Hepatocyte (in vitro differentiated cells): Measurements from ENCODE around the gene KLF9. TPM values are rescaled to one million over a fixed set of nuclear protein-coding genes. Genes with fewer than 3 reads are reported as not detected.

Experiments
- DNase-seq: peaks from one replicate; pipeline ENCODE4 v3.0.0-alpha.2; 2016; ENCODE audit warnings: low spot score
- H2AFZ ChIP-seq: fragments of 200-600 bp; sonication (generic); 2 replicates; pipeline ENCODE4 v1.6.0; 2016; ENCODE audit warnings: antibody characterized with exemption, mild to moderate bottlenecking
- H3K27ac ChIP-seq: fragments of 200-600 bp; sonication (generic); 2 replicates; pipeline ENCODE4 v1.5.1; 2016; ENCODE audit warnings: mild to moderate bottlenecking
- H3K27me3 ChIP-seq: fragments of 200-600 bp; sonication (generic); 2 replicates; pipeline ENCODE4 v1.6.1; 2016
- H3K36me3 ChIP-seq: fragments of 200-600 bp; sonication (generic); replicated peaks from 2 replicates; pipeline ENCODE4 v1.5.1; 2016; ENCODE audit warnings: low read depth; ENCODE audit not compliant: insufficient read depth
- H3K4me1 ChIP-seq: fragments of 200-600 bp; sonication (generic); 2 replicates; pipeline ENCODE4 v1.5.1; 2016; ENCODE audit warnings: mild to moderate bottlenecking, moderate library complexity; ENCODE audit not compliant: insufficient read depth
- H3K4me2 ChIP-seq: fragments of 200-600 bp; sonication (generic); 2 replicates; pipeline ENCODE4 v1.6.0; 2016
- H3K4me3 ChIP-seq: fragments of 200-600 bp; sonication (generic); 2 replicates; pipeline ENCODE4 v1.5.1; 2016; ENCODE audit warnings: mild to moderate bottlenecking
- H3K79me2 ChIP-seq: fragments of 200-600 bp; sonication (generic); 2 replicates; pipeline ENCODE4 v1.6.0; 2017; ENCODE audit warnings: mild to moderate bottlenecking
- H3K9me2 ChIP-seq: fragments of 200-600 bp; sonication (generic); replicated peaks from 2 replicates; pipeline ENCODE4 v1.6.0; 2017; ENCODE audit warnings: mild to moderate bottlenecking; ENCODE audit not compliant: insufficient read depth
- H3K9me3 ChIP-seq: fragments of 200-600 bp; sonication (generic); 2 replicates; pipeline ENCODE4 v1.5.1; 2016; ENCODE audit warnings: low read depth, mild to moderate bottlenecking
- H4K20me1 ChIP-seq: fragments of 200-600 bp; sonication (generic); 2 replicates; pipeline ENCODE4 v1.6.0; 2016; ENCODE audit warnings: mild to moderate bottlenecking; ENCODE audit not compliant: insufficient read depth, poor library complexity, severe bottlenecking
- EZH2 ChIP-seq: fragments of 200-600 bp; sonication (generic); IDR thresholded peaks from 2 replicates; pipeline ENCODE4 v1.6.1; 2016; ENCODE audit warnings: antibody characterized with exemption, mild to moderate bottlenecking, borderline replicate concordance
- EZH2phosphoT487 ChIP-seq: fragments of 200-600 bp; sonication (generic); IDR thresholded peaks from one replicate; pipeline ENCODE4 v1.6.1; 2018; ENCODE audit warnings: antibody characterized with exemption, mild to moderate bottlenecking, low read depth, moderate library complexity; ENCODE audit not compliant: unreplicated experiment, severe bottlenecking
- WGBS: methylation state at CpG from one replicate; pipeline ENCODE4 v1.1.6; 2016; ENCODE audit warnings: low lambda C conversion rate; ENCODE audit errors: missing lambda C conversion rate; 5-methylcytosine and 5-hydroxymethylcytosine counted together
- polyA plus RNA-seq: library from polyadenylated mRNA; unstranded; fragments of >200 nt; fragmentation: Nextera tagmentation; extraction: Ambion mirVana; gene quantifications from 2 replicates; pipeline ENCODE4 v1.2.1, GENCODE V29; 2016
- total RNA-seq: library from RNA; depleted of rRNA; stranded (reverse); fragments of >200 nt; gene quantifications from 2 replicates; pipeline ENCODE4 v1.2.3, GENCODE V29; 2014
- TF ChIP-seq, protein P1 (sequence below): fragments of 200-600 bp; sonication (generic); IDR thresholded peaks from 2 replicates; pipeline ENCODE4 v1.5.1; 2016; ENCODE audit warnings: antibody characterized with exemption, mild to moderate bottlenecking; ENCODE audit not compliant: poor library complexity

Gene KLF9
- total and polyA plus RNA-seq, 2 experiments from 2014 or later: 5.3 to 29.4 TPM

GRCh38 chr9:70438341-70438928, 24.0 kb upstream of the KLF9 start:
- H3K27me3 ChIP-seq: no peaks in the 10 kb centered on the region
- H3K36me3 ChIP-seq: no peaks in the 10 kb centered on the region
- no peaks in the 10 kb centered on the region for H4K20me1 ChIP-seq
- H3K9me2 ChIP-seq: no peaks in the 10 kb centered on the region
- H3K9me3 ChIP-seq: no peaks in the 10 kb centered on the region
- WGBS: 61% methylated on average over 3 of the region's 3 CpGs
- peak overlapping the region; percentile 69 for H3K27ac ChIP-seq
- no peak overlapping the region for H3K4me3 ChIP-seq
- no peak for TF ChIP-seq EZH2
- DNase-seq: peak; percentile 79
- no peak overlapping the region for H3K4me2 ChIP-seq
- no peaks in the 10 kb centered on the region for H3K79me2 ChIP-seq
- no peak overlapping the region for H2AFZ ChIP-seq
- H3K4me1 ChIP-seq: no peaks in the 10 kb centered on the region

GRCh38 chr9:70435948-70436347, 21.5 kb upstream of the KLF9 start:
- H3K79me2 ChIP-seq: no peaks in the 10 kb centered on the region
- H2AFZ ChIP-seq: no peak overlapping the region
- H3K36me3 ChIP-seq: no peaks in the 10 kb centered on the region
- H3K4me3 ChIP-seq: no peak overlapping the region
- H3K27me3 ChIP-seq: no peaks in the 10 kb centered on the region
- WGBS: 81% methylated on average over 1 of the region's 1 CpG
- TF ChIP-seq, protein P1, sequence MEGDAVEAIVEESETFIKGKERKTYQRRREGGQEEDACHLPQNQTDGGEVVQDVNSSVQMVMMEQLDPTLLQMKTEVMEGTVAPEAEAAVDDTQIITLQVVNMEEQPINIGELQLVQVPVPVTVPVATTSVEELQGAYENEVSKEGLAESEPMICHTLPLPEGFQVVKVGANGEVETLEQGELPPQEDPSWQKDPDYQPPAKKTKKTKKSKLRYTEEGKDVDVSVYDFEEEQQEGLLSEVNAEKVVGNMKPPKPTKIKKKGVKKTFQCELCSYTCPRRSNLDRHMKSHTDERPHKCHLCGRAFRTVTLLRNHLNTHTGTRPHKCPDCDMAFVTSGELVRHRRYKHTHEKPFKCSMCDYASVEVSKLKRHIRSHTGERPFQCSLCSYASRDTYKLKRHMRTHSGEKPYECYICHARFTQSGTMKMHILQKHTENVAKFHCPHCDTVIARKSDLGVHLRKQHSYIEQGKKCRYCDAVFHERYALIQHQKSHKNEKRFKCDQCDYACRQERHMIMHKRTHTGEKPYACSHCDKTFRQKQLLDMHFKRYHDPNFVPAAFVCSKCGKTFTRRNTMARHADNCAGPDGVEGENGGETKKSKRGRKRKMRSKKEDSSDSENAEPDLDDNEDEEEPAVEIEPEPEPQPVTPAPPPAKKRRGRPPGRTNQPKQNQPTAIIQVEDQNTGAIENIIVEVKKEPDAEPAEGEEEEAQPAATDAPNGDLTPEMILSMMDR: no peak
- no peak for TF ChIP-seq EZH2
- no peak for TF ChIP-seq EZH2phosphoT487
- peak; percentile 28 for DNase-seq
- H3K4me1 ChIP-seq: no peaks in the 10 kb centered on the region
- no peaks in the 10 kb centered on the region for H3K9me2 ChIP-seq
- H3K9me3 ChIP-seq: no peaks in the 10 kb centered on the region
- no peaks in the 10 kb centered on the region for H4K20me1 ChIP-seq
- H3K4me2 ChIP-seq: no peak overlapping the region
- H3K27ac ChIP-seq: no peak overlapping the region

DNA sequence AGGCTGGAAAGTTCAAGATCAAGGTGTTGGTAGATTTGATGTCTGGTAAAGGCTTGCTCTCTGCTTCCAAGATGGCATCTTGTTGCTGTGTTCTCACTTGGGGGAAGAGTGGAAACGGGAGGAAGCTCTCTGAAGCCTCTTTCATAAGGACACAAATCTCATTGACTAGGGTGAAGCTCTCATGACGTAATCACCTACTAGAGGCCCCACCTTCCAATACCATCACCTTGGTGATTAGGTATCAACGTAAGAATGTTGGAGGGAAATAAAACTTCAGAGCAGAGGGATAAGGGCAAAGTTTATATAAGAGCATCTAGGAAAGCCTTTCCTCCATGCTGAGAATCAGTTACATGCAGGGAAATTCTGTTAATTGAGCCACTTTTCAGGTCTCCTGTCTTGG, 15.4 kb upstream of the KLF9 start:
- Histone ChIP-seq H3K4me3 (no peak overlapping the region), H4K20me1 (no peaks in the 10 kb centered on the region), H3K79me2 (no peaks in the 10 kb centered on the region), H3K9me3 (no peaks in the 10 kb centered on the region), H3K27ac (no peak overlapping the region), H3K4me2 (no peak overlapping the region), H3K9me2 (no peaks in the 10 kb centered on the region), H3K36me3 (no peaks in the 10 kb centered on the region), H3K4me1 (no peaks in the 10 kb centered on the region), H2AFZ (no peak overlapping the region), H3K27me3 (no peaks in the 10 kb centered on the region)
- DNase-seq: no peak
- TF ChIP-seq, protein P1: no peak
- WGBS: 73% methylated on average over 3 of the region's 3 CpGs

- Histone ChIP-seq H3K9me2 (no peaks in the 10 kb centered on the region), H3K27ac (no peak overlapping the region), H3K4me1 (no peaks in the 10 kb centered on the region), H3K4me3 (no peak overlapping the region), H3K27me3 (no peaks in the 10 kb centered on the region), H3K9me3 (no peaks in the 10 kb centered on the region), H3K79me2 (no peaks in the 10 kb centered on the region), H4K20me1 (no peaks in the 10 kb centered on the region), H3K4me2 (no peak overlapping the region), H3K36me3 (no peaks in the 10 kb centered on the region), H2AFZ (no peak overlapping the region)
- no peak for DNase-seq
- 91% methylated on average over 5 of the region's 5 CpGs for WGBS
- TF ChIP-seq, protein P1: no peak
- no peak for TF ChIP-seq EZH2phosphoT487
- no peak for TF ChIP-seq EZH2
Measured at GRCh38 chr9:70428781-70429180, 14.3 kb upstream of the KLF9 start.
